HFFc6 (cell line): ENCODE data around the gene SLC35F2. TPM values are rescaled to one million over a fixed set of nuclear protein-coding genes. Genes with fewer than 3 reads are reported as not detected.

ENCODE experiments used
- DNase-seq: peaks from one replicate; pipeline ENCODE4 v3.0.0-alpha.2; 2018
- H3K27ac Mint-ChIP-seq: 2 replicates; pipeline ENCODE4 v1.8.0; 2020; ENCODE audit warnings: mild to moderate bottlenecking, mixed read lengths
- H3K27me3 Mint-ChIP-seq: 2 replicates; pipeline ENCODE4 v1.8.0; 2021; ENCODE audit warnings: mild to moderate bottlenecking, moderate library complexity, mixed read lengths; ENCODE audit not compliant: insufficient read depth
- H3K36me3 Mint-ChIP-seq: 2 replicates; pipeline ENCODE4 v1.8.0; 2021; ENCODE audit warnings: low read depth, mixed read lengths
- H3K4me1 Mint-ChIP-seq: 2 replicates; pipeline ENCODE4 v1.8.0; 2020; ENCODE audit warnings: low read depth, mixed read lengths
- H3K4me3 Mint-ChIP-seq: 2 replicates; pipeline ENCODE4 v1.8.0; 2020; ENCODE audit warnings: mild to moderate bottlenecking, moderate library complexity, mixed read lengths
- H3K9me3 Mint-ChIP-seq: 2 replicates; pipeline ENCODE4 v1.8.0; 2020; ENCODE audit warnings: mild to moderate bottlenecking, mixed read lengths
- total RNA-seq, 6 experiments: library from RNA; stranded (reverse); fragmentation: NEBNext Ultra II Directional; extraction: Animal tissue kit (Norgen Biotek cat#: 25700); gene quantifications; 2 replicates in 1 of 6; 3 replicates in 5 of 6; pipeline ENCODE4 v1.2.3, GENCODE V29; 2021
- TF ChIP-seq, protein P1 (sequence below): fragments of 200-600 bp; sonication (generic); IDR thresholded peaks from 2 replicates; pipeline ENCODE4 v1.5.0; 2021; ENCODE audit warnings: antibody characterized with exemption, mild to moderate bottlenecking

The SLC35F2 gene
- total RNA-seq, 6 experiments from 2014 or later, result 7.0 to 9.7 (median 7.7) TPM

DNA sequence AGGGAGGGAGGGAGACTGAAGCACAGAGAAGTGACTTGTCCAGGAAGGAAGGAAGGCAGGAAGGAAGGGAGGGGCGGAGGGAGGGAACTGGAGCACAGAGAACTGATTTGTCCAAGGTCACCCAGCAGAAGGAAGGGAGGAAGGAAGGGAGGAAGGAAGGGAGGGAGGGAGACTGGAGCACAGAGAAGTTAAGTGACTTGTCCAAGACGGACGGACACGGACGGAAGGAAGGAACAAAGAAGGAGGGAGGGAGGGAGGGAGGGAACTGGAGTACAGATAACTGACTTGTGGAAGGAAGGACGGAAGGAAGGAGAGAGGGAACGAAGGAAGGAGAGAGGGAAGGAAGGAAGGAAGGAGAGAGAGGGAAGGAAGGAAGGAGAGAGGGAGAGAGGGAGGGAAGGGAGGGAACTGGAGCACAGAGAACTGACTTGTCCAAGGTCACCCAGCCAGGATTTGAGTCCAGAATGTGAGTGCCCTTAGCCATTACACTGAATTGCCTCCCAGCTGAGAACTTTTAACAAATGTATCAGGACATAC lies 1.5 kb downstream of the SLC35F2 start:
- TF ChIP-seq, protein P1, sequence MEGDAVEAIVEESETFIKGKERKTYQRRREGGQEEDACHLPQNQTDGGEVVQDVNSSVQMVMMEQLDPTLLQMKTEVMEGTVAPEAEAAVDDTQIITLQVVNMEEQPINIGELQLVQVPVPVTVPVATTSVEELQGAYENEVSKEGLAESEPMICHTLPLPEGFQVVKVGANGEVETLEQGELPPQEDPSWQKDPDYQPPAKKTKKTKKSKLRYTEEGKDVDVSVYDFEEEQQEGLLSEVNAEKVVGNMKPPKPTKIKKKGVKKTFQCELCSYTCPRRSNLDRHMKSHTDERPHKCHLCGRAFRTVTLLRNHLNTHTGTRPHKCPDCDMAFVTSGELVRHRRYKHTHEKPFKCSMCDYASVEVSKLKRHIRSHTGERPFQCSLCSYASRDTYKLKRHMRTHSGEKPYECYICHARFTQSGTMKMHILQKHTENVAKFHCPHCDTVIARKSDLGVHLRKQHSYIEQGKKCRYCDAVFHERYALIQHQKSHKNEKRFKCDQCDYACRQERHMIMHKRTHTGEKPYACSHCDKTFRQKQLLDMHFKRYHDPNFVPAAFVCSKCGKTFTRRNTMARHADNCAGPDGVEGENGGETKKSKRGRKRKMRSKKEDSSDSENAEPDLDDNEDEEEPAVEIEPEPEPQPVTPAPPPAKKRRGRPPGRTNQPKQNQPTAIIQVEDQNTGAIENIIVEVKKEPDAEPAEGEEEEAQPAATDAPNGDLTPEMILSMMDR, result no peak
- H3K27ac Mint-ChIP-seq, result no peak overlapping the region; the same call in 1 of the 2 replicates
- no peaks in the 10 kb centered on the region for H3K9me3 Mint-ChIP-seq
- DNase-seq, result no peak
- no peaks in the 10 kb centered on the region for H3K36me3 Mint-ChIP-seq
- peak overlapping the region; percentile 34; the same call in 1 of the 2 replicates for H3K4me3 Mint-ChIP-seq
- H3K4me1 Mint-ChIP-seq, result peaks cover 28% of the 10 kb centered on the region
- peaks cover 5% of the 10 kb centered on the region; the same call in 1 of the 2 replicates for H3K27me3 Mint-ChIP-seq

DNA sequence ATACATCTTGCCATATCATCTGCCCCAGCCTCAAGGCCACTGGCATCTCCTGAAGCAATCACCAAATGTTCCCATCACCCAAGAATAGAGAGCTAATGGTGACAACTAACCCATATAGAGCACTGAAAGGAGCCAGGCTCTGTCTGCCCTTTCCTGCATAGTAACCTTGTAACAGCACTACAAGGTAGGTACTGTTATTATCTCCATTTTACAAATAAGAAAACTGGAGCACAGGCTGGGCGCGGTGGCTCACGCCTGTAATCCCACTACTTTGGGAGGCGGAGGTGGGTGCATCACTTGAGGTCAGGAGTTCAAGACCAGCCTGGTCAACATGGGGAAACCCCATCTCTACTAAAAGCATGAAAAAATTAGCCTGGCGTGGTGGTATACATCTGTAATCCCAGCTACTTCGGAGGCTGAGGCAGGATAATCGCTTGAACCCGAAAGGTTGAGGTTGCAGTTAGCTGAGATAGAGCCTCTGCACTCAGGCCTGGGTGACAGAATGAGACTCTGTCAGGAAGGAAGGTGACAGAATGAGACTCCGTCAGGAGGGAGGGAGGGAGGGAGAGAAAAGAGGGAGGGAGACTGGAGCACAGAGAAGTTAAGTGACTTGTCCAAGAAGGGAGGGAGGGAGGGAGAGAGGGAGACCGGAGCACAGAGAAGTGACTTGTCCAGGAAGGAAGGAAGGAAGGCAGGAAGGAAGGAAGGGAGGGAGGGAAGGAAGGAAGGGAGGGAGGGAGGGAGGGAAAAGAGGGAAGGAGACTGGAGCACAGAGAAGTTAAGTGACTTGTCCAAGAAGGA lies 2.2 kb downstream of the SLC35F2 start:
- H3K9me3 Mint-ChIP-seq, result no peaks in the 10 kb centered on the region
- H3K27me3 Mint-ChIP-seq, result peaks cover 5% of the 10 kb centered on the region; the same call in 1 of the 2 replicates
- 0 out of 2 replicates have a peak overlapping the region, but pooled peaks have one; percentile 34 for H3K4me3 Mint-ChIP-seq
- no peak for DNase-seq
- H3K27ac Mint-ChIP-seq, result no peak overlapping the region; the same call in 1 of the 2 replicates
- no peaks in the 10 kb centered on the region for H3K36me3 Mint-ChIP-seq
- H3K4me1 Mint-ChIP-seq, result peaks cover 28% of the 10 kb centered on the region
- TF ChIP-seq, protein P1, result no peak

DNA sequence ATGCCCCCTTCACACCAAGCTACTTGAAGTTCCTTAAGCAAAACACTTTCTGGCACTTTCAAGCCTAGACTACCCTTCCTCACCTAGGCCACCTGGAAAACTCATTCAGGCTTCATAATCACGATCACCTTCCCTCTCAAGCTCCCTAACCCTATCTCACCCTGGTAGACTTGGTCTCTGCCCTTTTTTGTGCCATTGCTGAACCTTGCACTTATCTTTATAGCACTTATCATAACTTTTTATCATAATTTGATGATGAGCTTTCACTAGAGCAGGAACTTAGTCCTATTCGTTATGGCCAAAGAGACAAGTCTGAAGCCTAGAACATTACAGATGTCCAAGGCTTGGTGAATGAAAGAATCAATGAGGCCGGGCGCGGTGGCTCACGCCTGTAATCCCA lies 5.5 kb downstream of the SLC35F2 start:
- H3K27me3 Mint-ChIP-seq, result no peaks in the 10 kb centered on the region
- no peaks in the 10 kb centered on the region for H3K9me3 Mint-ChIP-seq
- no peak for DNase-seq
- no peak overlapping the region for H3K27ac Mint-ChIP-seq
- no peaks in the 10 kb centered on the region for H3K36me3 Mint-ChIP-seq
- H3K4me3 Mint-ChIP-seq, result no peak overlapping the region
- H3K4me1 Mint-ChIP-seq, result peaks cover 16% of the 10 kb centered on the region
- TF ChIP-seq, protein P1, result no peak

DNA sequence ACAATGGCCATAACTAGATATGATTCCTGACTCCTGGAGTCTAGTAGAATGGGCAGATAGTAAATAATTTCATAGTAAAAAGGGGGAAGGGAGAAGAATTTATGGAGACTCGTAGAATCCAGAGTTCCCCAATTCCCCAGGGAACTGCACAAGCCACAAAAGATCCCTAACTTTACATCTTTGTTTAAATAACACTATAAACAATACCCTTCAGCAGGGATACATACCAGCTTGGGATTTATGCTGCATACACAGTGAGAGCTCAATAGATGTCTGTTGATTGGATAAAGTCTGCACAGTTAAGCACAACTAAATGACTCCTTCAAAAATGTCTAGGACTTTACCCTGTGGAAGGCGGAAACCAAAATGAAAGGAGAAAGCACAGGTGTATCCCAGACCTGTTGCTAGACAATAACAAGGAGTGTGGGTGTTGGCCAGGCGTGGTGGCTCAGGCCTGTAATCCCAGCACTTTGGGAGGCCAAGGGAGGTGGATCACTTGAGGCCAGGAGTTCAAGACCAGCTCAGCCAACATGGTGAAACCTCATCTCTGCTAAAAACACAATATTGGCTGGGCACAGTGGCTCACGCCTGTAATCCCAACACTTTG lies 6.8 kb downstream of the SLC35F2 start:
- TF ChIP-seq, protein P1, result no peak
- H3K27me3 Mint-ChIP-seq, result no peaks in the 10 kb centered on the region; the same call in 1 of the 2 replicates

DNA sequence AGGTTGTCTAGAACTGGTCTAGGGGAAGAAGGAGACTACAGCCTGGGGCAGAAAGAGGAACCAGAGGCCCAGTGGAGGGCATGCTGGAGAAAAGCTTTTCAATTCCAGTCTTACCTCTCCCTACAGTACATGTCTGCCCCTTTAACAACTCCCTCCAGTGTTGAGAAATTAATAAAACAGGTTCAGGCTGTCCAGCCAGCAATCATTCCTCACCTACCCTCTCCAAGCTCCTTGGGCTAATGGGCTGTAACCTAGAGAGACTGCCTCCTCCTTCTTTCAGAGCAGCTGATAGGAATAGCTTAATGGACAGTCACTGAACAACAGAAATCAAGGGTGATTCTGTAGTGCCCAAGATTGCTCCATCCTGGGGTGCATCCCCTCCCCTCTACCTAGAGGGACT lies 8.8 kb downstream of the SLC35F2 start:
- no peak overlapping the region for H3K27ac Mint-ChIP-seq
- H3K9me3 Mint-ChIP-seq, result no peaks in the 10 kb centered on the region
- H3K4me3 Mint-ChIP-seq, result no peak overlapping the region
- H3K4me1 Mint-ChIP-seq, result peaks cover 5% of the 10 kb centered on the region; the same call in 1 of the 2 replicates
- no peaks in the 10 kb centered on the region; the same call in 1 of the 2 replicates for H3K27me3 Mint-ChIP-seq
- no peak for DNase-seq
- no peaks in the 10 kb centered on the region for H3K36me3 Mint-ChIP-seq
- TF ChIP-seq, protein P1, result no peak

More for the DNA sequence above, 6.8 kb downstream of the SLC35F2 start:
- Mint-ChIP-seq H3K27ac (no peak overlapping the region), H3K4me3 (no peak overlapping the region), H3K36me3 (no peaks in the 10 kb centered on the region), H3K9me3 (no peaks in the 10 kb centered on the region), H3K4me1 (peaks cover 3% of the 10 kb centered on the region)
- no peak for DNase-seq
